ENCODE results near the gene PIGQ. TPM values are rescaled to one million over a fixed set of nuclear protein-coding genes. Genes with fewer than 3 reads are reported as not detected.

Gene PIGQ
- total and polyA plus RNA-seq, 2 of the 13 experiments (the other 11 are each of a cell fraction or from before 2014, with no cell fraction given), result 7.7 to 19.7 TPM

GRCh38 chr16:558298-559020 is 11.3 kb upstream of the PIGQ start (continued):
- TF ChIP-seq, protein P1, sequence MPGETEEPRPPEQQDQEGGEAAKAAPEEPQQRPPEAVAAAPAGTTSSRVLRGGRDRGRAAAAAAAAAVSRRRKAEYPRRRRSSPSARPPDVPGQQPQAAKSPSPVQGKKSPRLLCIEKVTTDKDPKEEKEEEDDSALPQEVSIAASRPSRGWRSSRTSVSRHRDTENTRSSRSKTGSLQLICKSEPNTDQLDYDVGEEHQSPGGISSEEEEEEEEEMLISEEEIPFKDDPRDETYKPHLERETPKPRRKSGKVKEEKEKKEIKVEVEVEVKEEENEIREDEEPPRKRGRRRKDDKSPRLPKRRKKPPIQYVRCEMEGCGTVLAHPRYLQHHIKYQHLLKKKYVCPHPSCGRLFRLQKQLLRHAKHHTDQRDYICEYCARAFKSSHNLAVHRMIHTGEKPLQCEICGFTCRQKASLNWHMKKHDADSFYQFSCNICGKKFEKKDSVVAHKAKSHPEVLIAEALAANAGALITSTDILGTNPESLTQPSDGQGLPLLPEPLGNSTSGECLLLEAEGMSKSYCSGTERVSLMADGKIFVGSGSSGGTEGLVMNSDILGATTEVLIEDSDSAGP (CRISPR knock-in tag; IDR thresholded peaks at IDR 0.05; ENCODE audit: borderline replicate concordance), result peak; percentile 64; the same call in 1 of the 2 replicates
- TF ChIP-seq ZNF33B (CRISPR knock-in tag; IDR thresholded peaks at IDR 0.05) (0 out of 2 replicates have a peak, but pooled peaks have one; percentile 35), SP140L (CRISPR knock-in tag; IDR thresholded peaks at IDR 0.05; ENCODE audit: borderline replicate concordance) (no peak), RCOR2 (CRISPR knock-in tag; IDR thresholded peaks at IDR 0.05) (peak; percentile 47; the same call in 1 of the 2 replicates), WIZ (CRISPR knock-in tag; IDR thresholded peaks at IDR 0.05) (no peak), ZNF225 (CRISPR knock-in tag; IDR thresholded peaks at IDR 0.05) (no peak), MTF1 (CRISPR knock-in tag; IDR thresholded peaks at IDR 0.05) (no peak), NCOA1 (CRISPR knock-in tag; IDR thresholded peaks at IDR 0.05) (peak; percentile 91; the same call in 1 of the 2 replicates), NR2F1 (CRISPR knock-in tag; IDR thresholded peaks at IDR 0.05) (peak; percentile 82 to 89), PRMT3 (CRISPR knock-in tag; IDR thresholded peaks at IDR 0.05; ENCODE audit: borderline replicate concordance, low read depth) (no peak), ZNF556 (CRISPR knock-in tag; IDR thresholded peaks at IDR 0.05; ENCODE audit: borderline replicate concordance) (peak; percentile 76; the same call in 1 of the 2 replicates), ZNF10 (CRISPR knock-in tag; IDR thresholded peaks at IDR 0.05; ENCODE audit: borderline replicate concordance, low read depth) (no peak), TBP (CRISPR knock-in tag; IDR thresholded peaks at IDR 0.05) (no peak), HNF1B (CRISPR knock-in tag; IDR thresholded peaks at IDR 0.05) (peak; percentile 92; the same call in 1 of the 2 replicates), PAX8 (CRISPR knock-in tag; IDR thresholded peaks at IDR 0.05; ENCODE audit: borderline replicate concordance) (no peak), SETDB1 (CRISPR knock-in tag; IDR thresholded peaks at IDR 0.05; ENCODE audit: borderline replicate concordance) (no peak), SOX5 (CRISPR knock-in tag; IDR thresholded peaks at IDR 0.05; ENCODE audit: borderline replicate concordance) (peak; percentile 83), GATAD2A (CRISPR knock-in tag; IDR thresholded peaks at IDR 0.05) (peak; percentile 91), FOXO1 (CRISPR knock-in tag; IDR thresholded peaks at IDR 0.05) (peak; percentile 68; the same call in 1 of the 2 replicates), ERF (CRISPR knock-in tag; IDR thresholded peaks at IDR 0.05) (peak; percentile 60; the same call in 1 of the 2 replicates), ZNF280B (CRISPR knock-in tag; IDR thresholded peaks at IDR 0.05; ENCODE audit: borderline replicate concordance) (no peak; the same call in 1 of the 2 replicates), HCFC1 (IDR thresholded peaks at IDR 0.05; ENCODE audit: low read depth, low read length) (no peak), ADNP (CRISPR knock-in tag; IDR thresholded peaks at IDR 0.05) (no peak)
- TF ChIP-seq, protein P2, sequence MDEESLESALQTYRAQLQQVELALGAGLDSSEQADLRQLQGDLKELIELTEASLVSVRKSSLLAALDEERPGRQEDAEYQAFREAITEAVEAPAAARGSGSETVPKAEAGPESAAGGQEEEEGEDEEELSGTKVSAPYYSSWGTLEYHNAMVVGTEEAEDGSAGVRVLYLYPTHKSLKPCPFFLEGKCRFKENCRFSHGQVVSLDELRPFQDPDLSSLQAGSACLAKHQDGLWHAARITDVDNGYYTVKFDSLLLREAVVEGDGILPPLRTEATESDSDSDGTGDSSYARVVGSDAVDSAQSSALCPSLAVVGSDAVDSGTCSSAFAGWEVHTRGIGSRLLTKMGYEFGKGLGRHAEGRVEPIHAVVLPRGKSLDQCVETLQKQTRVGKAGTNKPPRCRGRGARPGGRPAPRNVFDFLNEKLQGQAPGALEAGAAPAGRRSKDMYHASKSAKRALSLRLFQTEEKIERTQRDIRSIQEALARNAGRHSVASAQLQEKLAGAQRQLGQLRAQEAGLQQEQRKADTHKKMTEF (CRISPR knock-in tag; IDR thresholded peaks at IDR 0.05), result peak; percentile 85

Measured in HepG2 (cell line).